Muscle layer of colon (tissue), 2 donors: ENCODE data around the gene KLK4.
"Not testable (repeated sequence)": the region's sequence is repeated elsewhere in the genome, so short reads cannot be mapped to it uniquely, and the experiment has no call there.

Experiments used
- H3K27ac ChIP-seq: one replicate; pipeline ENCODE4 v1.7.0; 2013; ENCODE audit warnings: low read depth, mild to moderate bottlenecking, low read length, moderate library complexity
- H3K27me3 ChIP-seq, 2 donors: one replicate each; pipeline ENCODE4 v1.7.0; 2013; ENCODE audit warnings: low read length in 2 of 2, mild to moderate bottlenecking in 2 of 2; ENCODE audit not compliant: insufficient read depth in 2 of 2, control insufficient read depth in 1 of 2
- H3K36me3 ChIP-seq: one replicate; pipeline ENCODE4 v1.7.0; 2013; ENCODE audit warnings: mild to moderate bottlenecking, low read length; ENCODE audit not compliant: insufficient read depth
- H3K4me1 ChIP-seq: one replicate; pipeline ENCODE4 v1.7.0; 2013; ENCODE audit warnings: mild to moderate bottlenecking, low read length; ENCODE audit not compliant: insufficient read depth
- H3K4me3 ChIP-seq, 2 donors: one replicate each; pipeline ENCODE4 v1.7.0; 2013; ENCODE audit warnings: low read length in 2 of 2, low read depth in 1 of 2, mild to moderate bottlenecking in 1 of 2, moderate library complexity in 1 of 2
- H3K9ac ChIP-seq: one replicate; pipeline ENCODE4 v1.7.0; 2013; ENCODE audit warnings: low read length
- H3K9me3 ChIP-seq: one replicate; pipeline ENCODE4 v1.7.0; 2013; ENCODE audit warnings: mild to moderate bottlenecking, low read length
- donor health status: abdominal sarcoma.
- donor health status: Adenocarcinoma of cecum.

The KLK4 gene

GRCh38 chr19:50896591-50897190, 14.5 kb downstream of the KLK4 start:
- H3K36me3 ChIP-seq: no peaks in the 10 kb centered on the region
- H3K4me1 ChIP-seq: peaks cover 10% of the 10 kb centered on the region
- H3K27ac ChIP-seq: no peak overlapping the region
- H3K9me3 ChIP-seq: no peaks in the 10 kb centered on the region
- peaks cover 0 to 13% of the 10 kb centered on the region in 2 donors for H3K27me3 ChIP-seq
- no peak overlapping the region for H3K4me3 ChIP-seq
- no peak overlapping the region for H3K9ac ChIP-seq

- peaks cover 0 to 13% of the 10 kb centered on the region in 2 donors for H3K27me3 ChIP-seq
- not testable (repeated sequence) for H3K36me3 ChIP-seq, H3K9me3 ChIP-seq, H3K9ac ChIP-seq, H3K4me3 ChIP-seq, H3K27ac ChIP-seq
- H3K4me1 ChIP-seq: peaks cover 10% of the 10 kb centered on the region
Measured at GRCh38 chr19:50896089-50896590, 15.1 kb downstream of the KLK4 start.

- no peak overlapping the region for H3K9ac ChIP-seq
- no peaks in the 10 kb centered on the region for H3K9me3 ChIP-seq
- H3K4me3 ChIP-seq: no peak overlapping the region
- H3K27ac ChIP-seq: no peak overlapping the region
- peaks cover 0 to 10% of the 10 kb centered on the region in 2 donors for H3K27me3 ChIP-seq
- H3K4me1 ChIP-seq: peaks cover 22% of the 10 kb centered on the region
- no peaks in the 10 kb centered on the region for H3K36me3 ChIP-seq
Measured at GRCh38 chr19:50894478-50895356, 16.5 kb downstream of the KLK4 start.

- H3K27ac ChIP-seq: no peak overlapping the region
- no peaks in the 10 kb centered on the region for H3K9me3 ChIP-seq
- H3K4me1 ChIP-seq: peaks cover 30% of the 10 kb centered on the region
- peaks cover 0 to 10% of the 10 kb centered on the region in 2 donors for H3K27me3 ChIP-seq
- no peak overlapping the region for H3K9ac ChIP-seq
- no peaks in the 10 kb centered on the region for H3K36me3 ChIP-seq
- no peak overlapping the region for H3K4me3 ChIP-seq
Measured at GRCh38 chr19:50893047-50893736, 18.0 kb downstream of the KLK4 start.

GRCh38 chr19:50891253-50891625, 20.0 kb downstream of the KLK4 start:
- peaks cover 0 to 4% of the 10 kb centered on the region in 2 donors for H3K27me3 ChIP-seq
- no peak overlapping the region for H3K4me3 ChIP-seq
- no peaks in the 10 kb centered on the region for H3K9me3 ChIP-seq
- no peak overlapping the region for H3K27ac ChIP-seq
- no peak overlapping the region for H3K9ac ChIP-seq
- no peaks in the 10 kb centered on the region for H3K36me3 ChIP-seq
- peaks cover 30% of the 10 kb centered on the region for H3K4me1 ChIP-seq

- Histone ChIP-seq H3K9ac (no peak overlapping the region), H3K36me3 (no peaks in the 10 kb centered on the region), H3K4me3 (no peak overlapping the region), H3K27me3 (peaks cover 0 to 4% of the 10 kb centered on the region in 2 donors), H3K9me3 (no peaks in the 10 kb centered on the region), H3K27ac (no peak overlapping the region), H3K4me1 (peaks cover 30% of the 10 kb centered on the region)
Measured at GRCh38 chr19:50890422-50891252, 20.6 kb downstream of the KLK4 start.

- H3K9ac ChIP-seq: no peak overlapping the region
- no peaks in the 10 kb centered on the region for H3K27me3 ChIP-seq
- no peaks in the 10 kb centered on the region for H3K9me3 ChIP-seq
- peaks cover 22% of the 10 kb centered on the region for H3K4me1 ChIP-seq
- H3K36me3 ChIP-seq: no peaks in the 10 kb centered on the region
- no peak overlapping the region for H3K27ac ChIP-seq
- no peak overlapping the region for H3K4me3 ChIP-seq
Measured at GRCh38 chr19:50889638-50890037, 21.6 kb downstream of the KLK4 start.

GRCh38 chr19:50882188-50882587, 29.0 kb downstream of the KLK4 start:
- Histone ChIP-seq H3K27me3 (peaks cover 5 to 19% of the 10 kb centered on the region in 2 donors), H3K27ac (no peak overlapping the region), H3K4me1 (no peaks in the 10 kb centered on the region), H3K4me3 (no peak overlapping the region), H3K9me3 (no peaks in the 10 kb centered on the region), H3K36me3 (no peaks in the 10 kb centered on the region), H3K9ac (no peak overlapping the region)

GRCh38 chr19:50880241-50880640, 31.0 kb downstream of the KLK4 start:
- H3K4me1 ChIP-seq: no peaks in the 10 kb centered on the region
- no peak overlapping the region for H3K9ac ChIP-seq
- no peak overlapping the region for H3K4me3 ChIP-seq
- H3K9me3 ChIP-seq: no peaks in the 10 kb centered on the region
- H3K36me3 ChIP-seq: no peaks in the 10 kb centered on the region
- H3K27me3 ChIP-seq: peaks cover 12 to 26% of the 10 kb centered on the region in 2 donors
- H3K27ac ChIP-seq: no peak overlapping the region

GRCh38 chr19:50878851-50879250, 32.3 kb downstream of the KLK4 start:
- H3K36me3 ChIP-seq: no peaks in the 10 kb centered on the region
- H3K4me1 ChIP-seq: no peaks in the 10 kb centered on the region
- H3K9me3 ChIP-seq: no peaks in the 10 kb centered on the region
- H3K27me3 ChIP-seq: peaks cover 12 to 34% of the 10 kb centered on the region in 2 donors
- H3K4me3 ChIP-seq: no peak overlapping the region
- no peak overlapping the region for H3K27ac ChIP-seq
- H3K9ac ChIP-seq: no peak overlapping the region

GRCh38 chr19:50877338-50877737, 33.9 kb downstream of the KLK4 start:
- Histone ChIP-seq H3K9ac (no peak overlapping the region), H3K4me1 (no peaks in the 10 kb centered on the region), H3K27me3 (peaks cover 12 to 37% of the 10 kb centered on the region in 2 donors), H3K9me3 (no peaks in the 10 kb centered on the region), H3K27ac (no peak overlapping the region), H3K4me3 (no peak overlapping the region), H3K36me3 (no peaks in the 10 kb centered on the region)
